GM12891 (cell line): Measurements from ENCODE around the gene TPO.
"Not testable (repeated sequence)": the region's sequence is repeated elsewhere in the genome, so short reads cannot be mapped to it uniquely, and the experiment has no call there.

Source experiments
- DNase-seq: peaks from one replicate; pipeline ENCODE4 v3.0.0; 2011; ENCODE audit warnings: low spot score; ENCODE audit not compliant: insufficient read length
- FAIRE-seq: peaks from 2 replicates; lab custom pipeline; 2011; peaks lifted over from hg19 to GRCh38; lab: Jason Lieb, UNC
- PAX5 ChIP-seq: IDR thresholded peaks from 2 replicates; pipeline ENCODE4 v1.6.1; 2011; ENCODE audit warnings: low read length, moderate library complexity, mild to moderate bottlenecking; ENCODE audit not compliant: insufficient read depth, severe bottlenecking
- POLR2A ChIP-seq: IDR thresholded peaks from 2 replicates; pipeline ENCODE4 v1.6.1; 2011; ENCODE audit warnings: low read depth, low read length, control low read depth
- POLR2AphosphoS5 ChIP-seq: IDR thresholded peaks from 2 replicates; pipeline ENCODE4 v1.6.1; 2011; ENCODE audit warnings: low read depth, low read length, control low read depth
- POU2F2 ChIP-seq: IDR thresholded peaks from 2 replicates; pipeline ENCODE4 v1.6.1; 2011; ENCODE audit warnings: low read depth, mild to moderate bottlenecking, control low read depth, low read length, moderate library complexity
- SPI1 ChIP-seq: IDR thresholded peaks from 2 replicates; pipeline ENCODE4 v1.6.1; 2011; ENCODE audit warnings: low read depth, low read length, control low read depth
- TAF1 ChIP-seq: IDR thresholded peaks from 2 replicates; pipeline ENCODE4 v1.6.1; 2011; ENCODE audit warnings: low read depth, low read length, control low read depth

The TPO gene

GRCh38 chr2:1563084-1563857 lies 150.0 kb downstream of the TPO start:
- DNase-seq (no peak), FAIRE-seq (no peak)
- TF ChIP-seq POLR2AphosphoS5 (no peak), POU2F2 (no peak), SPI1 (no peak), PAX5 (no peak), TAF1 (no peak), POLR2A (no peak)

GRCh38 chr2:1563943-1564891 lies 151.0 kb downstream of the TPO start:
- FAIRE-seq (no peak), DNase-seq (no peak)
- no peak for TF ChIP-seq POLR2AphosphoS5
- TF ChIP-seq PAX5 = no peak
- TF ChIP-seq POLR2A = no peak
- no peak for TF ChIP-seq TAF1
- no peak for TF ChIP-seq SPI1
- no peak for TF ChIP-seq POU2F2

GRCh38 chr2:1567556-1568344 lies 154.5 kb downstream of the TPO start:
- DNase-seq (no peak), FAIRE-seq (no peak)
- TF ChIP-seq POLR2A (no peak), POLR2AphosphoS5 (no peak), TAF1 (no peak), POU2F2 (no peak), PAX5 (no peak), SPI1 (no peak)

- FAIRE-seq, DNase-seq: not testable (repeated sequence)
These were observed 155.0 kb downstream of the TPO start for GRCh38 chr2:1568345-1568668.

- FAIRE-seq (no peak), DNase-seq (no peak)
- TF ChIP-seq POLR2AphosphoS5 (no peak), POLR2A (no peak), SPI1 (no peak), PAX5 (no peak), TAF1 (no peak), POU2F2 (no peak)
These were observed 156.7 kb downstream of the TPO start for GRCh38 chr2:1569879-1570450.

GRCh38 chr2:1571477-1572417 lies 158.5 kb downstream of the TPO start:
- DNase-seq (no peak), FAIRE-seq (no peak)
- TF ChIP-seq POU2F2 (no peak), POLR2A (no peak), PAX5 (no peak), POLR2AphosphoS5 (no peak), SPI1 (no peak), TAF1 (no peak)

- FAIRE-seq (no peak), DNase-seq (no peak)
- TF ChIP-seq POLR2A = no peak
- TF ChIP-seq TAF1 = no peak
- no peak for TF ChIP-seq SPI1
These were observed 159.4 kb downstream of the TPO start for GRCh38 chr2:1572638-1573037.

GRCh38 chr2:1577846-1578245 lies 164.6 kb downstream of the TPO start:
- DNase-seq = no peak
- TF ChIP-seq POLR2AphosphoS5 = no peak
- TF ChIP-seq PAX5 = no peak
- no peak for TF ChIP-seq POU2F2
- TF ChIP-seq SPI1 = no peak
- no peak for TF ChIP-seq TAF1
- FAIRE-seq = no peak

GRCh38 chr2:1581257-1581964 lies 168.1 kb downstream of the TPO start:
- FAIRE-seq, DNase-seq: not testable (repeated sequence)
